GM19468 (cell line): ENCODE measurements around the gene PCDHGB2.

Experiments
- ATAC-seq: cut with Tn5 transposase; IDR thresholded peaks from one replicate; pipeline ENCODE4 v1.9.1; 2021; ENCODE audit warnings: mild to moderate bottlenecking, moderate library complexity, moderate number of reproducible peaks; ENCODE audit not compliant: unreplicated experiment; ENCODE audit errors: extremely low read depth

The PCDHGB2 gene

GRCh38 chr5:141409598-141410306, 50.0 kb downstream of the PCDHGB2 start:
- no peak for ATAC-seq

- no peak for ATAC-seq
Observed at GRCh38 chr5:141411575-141411974, 51.8 kb downstream of the PCDHGB2 start.
